Activated CD8-positive, alpha-beta memory T cell treated with anti-CD3 and anti-CD28 coated beads, Interleukin-2, amount 50 U/mL, for 1 hour (primary cell): ENCODE data around the gene CYP4B1.

Experiments used
- DNase-seq: peaks from one replicate; pipeline ENCODE4 v3.0.0-alpha.2; 2020; ENCODE audit errors: extremely low read depth

CYP4B1 gene

DNA sequence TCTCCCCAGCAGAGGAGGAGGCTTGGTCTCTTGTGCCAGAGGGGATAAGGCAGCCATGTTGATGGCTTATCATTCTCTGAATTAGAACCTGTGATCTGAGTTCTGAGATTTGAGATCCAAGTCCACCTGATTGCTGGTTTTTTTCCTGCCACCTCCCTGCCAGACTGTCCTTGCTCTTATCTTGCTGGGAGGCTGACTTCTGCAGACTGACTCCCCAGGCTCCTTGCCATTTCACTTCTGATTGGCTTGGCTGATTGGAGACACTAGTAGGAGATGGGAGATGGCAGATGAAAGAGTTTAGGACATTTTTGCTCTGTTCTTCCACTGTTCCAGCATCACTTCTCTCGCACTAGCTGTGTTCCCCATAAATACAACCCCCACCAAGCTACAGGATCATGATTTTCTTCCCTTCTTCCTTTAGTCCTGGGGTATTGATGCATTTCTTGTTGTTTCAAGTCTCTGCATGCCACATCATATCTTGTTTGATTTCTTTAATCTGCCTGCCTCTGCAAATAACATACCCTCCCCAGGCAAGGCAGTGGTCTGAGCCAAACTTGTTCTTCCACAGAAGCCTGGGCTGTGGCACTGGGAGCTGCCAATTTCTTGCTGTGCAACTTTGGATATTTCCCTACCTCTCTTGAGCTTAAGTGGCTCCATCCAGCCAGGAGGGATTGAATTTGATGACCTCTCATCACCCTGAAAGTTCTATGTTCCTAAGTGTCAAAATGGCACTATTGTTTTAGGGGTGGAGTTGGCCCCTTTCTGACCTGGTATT lies 963 bp upstream of the CYP4B1 start:
- DNase-seq = no peak

DNA sequence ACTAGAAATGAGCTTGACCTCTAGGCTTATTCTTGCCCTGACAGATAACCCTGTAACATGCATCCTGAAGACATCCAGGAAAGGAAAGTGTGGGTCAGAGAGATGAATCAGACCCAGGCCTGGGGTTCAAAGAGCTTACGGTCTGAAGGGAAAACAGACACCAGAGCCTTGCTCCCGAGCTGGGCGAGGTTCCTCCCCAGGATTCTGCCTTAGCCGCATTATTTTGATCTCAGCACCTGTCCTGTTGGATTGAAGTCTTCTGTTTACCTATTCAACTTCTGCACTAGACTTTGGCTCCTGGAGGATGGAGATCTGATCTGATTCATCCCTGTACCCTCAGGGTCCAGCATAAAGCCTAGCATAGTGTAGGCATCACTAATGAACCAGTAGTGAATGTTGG lies 1.9 kb downstream of the CYP4B1 start:
- DNase-seq = no peak

DNA sequence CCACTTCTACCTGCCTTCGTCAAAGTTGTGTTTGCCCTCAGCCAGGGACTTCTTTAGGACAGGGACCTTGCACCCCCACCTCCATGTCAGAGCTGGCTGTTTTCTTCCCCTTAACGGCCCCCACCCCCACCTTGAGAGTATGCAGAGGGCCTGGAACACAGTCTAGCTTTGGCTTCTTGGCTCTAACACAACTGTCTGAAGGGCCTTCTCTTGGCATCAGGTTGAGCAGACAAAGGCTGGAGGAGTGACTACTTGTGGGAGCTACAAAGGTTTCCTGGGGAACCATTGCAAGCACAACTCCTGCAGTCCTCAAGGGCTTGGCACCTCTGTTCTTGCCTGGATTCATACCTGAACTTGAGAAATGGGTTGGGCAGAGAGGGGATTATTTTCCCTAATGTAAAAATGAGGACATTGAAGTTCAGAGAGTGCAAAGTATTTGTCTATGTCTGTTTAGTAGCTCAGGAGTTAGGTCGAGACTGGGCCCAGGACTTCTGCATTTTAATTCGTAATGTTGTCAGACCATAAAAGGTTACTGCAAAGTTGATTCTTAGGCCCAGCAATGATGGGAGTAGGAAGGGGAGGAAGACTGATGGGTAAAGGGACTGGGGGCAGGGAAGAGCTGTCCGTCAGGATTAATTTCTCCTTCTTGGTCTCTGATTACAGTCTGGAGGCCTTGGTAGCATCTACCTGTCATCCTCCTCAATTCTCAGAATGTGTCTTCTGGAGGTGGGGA lies 2.6 kb downstream of the CYP4B1 start:
- no peak for DNase-seq

GRCh38 chr1:46802081-46802480 lies 3.2 kb downstream of the CYP4B1 start:
- DNase-seq = no peak

DNA sequence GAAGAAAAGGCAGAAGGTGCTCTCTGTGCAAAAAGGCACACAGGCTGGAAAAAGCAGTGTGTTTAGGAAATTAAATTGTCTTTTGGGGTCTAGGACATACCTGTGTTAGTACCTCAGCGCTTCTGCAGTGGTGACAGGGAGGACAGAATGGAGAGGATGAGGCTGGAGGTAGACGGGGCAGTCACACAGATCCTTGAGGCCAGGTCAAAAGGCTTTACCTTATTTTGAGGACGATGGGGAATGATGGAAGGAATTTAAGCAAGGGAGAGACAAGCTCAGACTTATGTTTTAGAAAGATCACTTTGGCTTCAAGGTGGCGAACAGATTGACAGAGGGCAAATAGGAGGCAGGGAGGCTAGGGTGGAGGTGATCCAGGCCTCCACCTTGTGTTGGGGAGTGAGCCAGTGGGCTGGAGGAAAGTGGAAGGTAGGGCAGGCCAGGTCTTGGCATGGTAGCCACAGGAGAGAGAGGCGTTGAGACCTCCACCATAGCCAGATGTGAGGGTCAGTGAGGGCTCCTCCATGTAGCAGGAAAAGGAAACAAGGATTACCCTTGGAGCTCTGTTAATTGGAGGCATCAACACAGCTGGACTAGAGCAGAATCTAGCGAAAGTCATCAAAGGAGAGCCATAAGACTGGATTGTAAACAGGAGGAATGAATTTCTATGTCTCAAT lies 4.2 kb downstream of the CYP4B1 start:
- DNase-seq = no peak

DNA sequence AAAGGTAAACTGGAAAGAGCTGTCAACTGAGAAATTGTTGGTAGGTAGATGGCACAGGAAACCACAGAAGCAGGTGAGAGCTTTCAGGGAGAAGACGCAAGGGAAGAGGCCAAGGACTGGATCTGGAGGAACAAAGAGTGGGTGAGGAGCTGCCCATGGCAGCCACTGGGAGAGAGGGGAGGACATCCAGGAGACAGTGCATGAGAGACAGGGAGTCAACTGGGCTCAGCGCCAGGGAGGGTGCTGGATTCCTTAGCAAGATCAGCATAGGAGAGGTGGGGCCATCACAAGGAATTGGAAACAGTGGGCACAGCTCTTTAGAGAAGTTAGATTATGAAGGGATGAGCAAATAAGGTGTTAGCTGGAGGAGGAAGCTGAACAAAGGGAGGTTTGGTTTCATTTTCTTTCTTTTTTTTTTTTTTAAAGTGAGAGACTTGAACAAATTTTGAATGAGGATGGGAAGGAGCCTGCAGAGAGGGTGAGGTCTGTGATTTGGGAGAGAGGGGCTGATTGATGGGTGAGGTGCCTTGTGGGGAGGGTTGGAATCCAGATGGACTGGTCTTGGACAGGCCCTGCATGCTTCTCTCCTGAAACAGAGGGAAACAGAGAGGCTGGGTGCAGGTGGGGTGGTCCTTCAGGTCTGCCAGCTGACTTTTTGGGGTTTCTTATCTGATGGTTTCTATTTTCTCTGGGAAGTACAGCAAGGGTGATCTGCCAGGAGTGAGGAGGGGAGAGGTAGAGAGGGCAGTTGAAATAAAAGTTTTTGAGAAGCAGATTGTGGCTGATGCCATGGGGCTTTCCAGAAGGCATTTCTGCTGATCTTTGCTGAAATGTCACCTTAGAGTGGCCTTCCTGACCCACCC lies 5.4 kb downstream of the CYP4B1 start:
- DNase-seq = no peak

- DNase-seq = no peak
Measured at GRCh38 chr1:46804926-46805325, 6.1 kb downstream of the CYP4B1 start.

- DNase-seq = no peak
Measured at GRCh38 chr1:46805755-46806154, 6.9 kb downstream of the CYP4B1 start.

- DNase-seq = no peak
Measured at GRCh38 chr1:46806196-46807020, 7.6 kb downstream of the CYP4B1 start.

DNA sequence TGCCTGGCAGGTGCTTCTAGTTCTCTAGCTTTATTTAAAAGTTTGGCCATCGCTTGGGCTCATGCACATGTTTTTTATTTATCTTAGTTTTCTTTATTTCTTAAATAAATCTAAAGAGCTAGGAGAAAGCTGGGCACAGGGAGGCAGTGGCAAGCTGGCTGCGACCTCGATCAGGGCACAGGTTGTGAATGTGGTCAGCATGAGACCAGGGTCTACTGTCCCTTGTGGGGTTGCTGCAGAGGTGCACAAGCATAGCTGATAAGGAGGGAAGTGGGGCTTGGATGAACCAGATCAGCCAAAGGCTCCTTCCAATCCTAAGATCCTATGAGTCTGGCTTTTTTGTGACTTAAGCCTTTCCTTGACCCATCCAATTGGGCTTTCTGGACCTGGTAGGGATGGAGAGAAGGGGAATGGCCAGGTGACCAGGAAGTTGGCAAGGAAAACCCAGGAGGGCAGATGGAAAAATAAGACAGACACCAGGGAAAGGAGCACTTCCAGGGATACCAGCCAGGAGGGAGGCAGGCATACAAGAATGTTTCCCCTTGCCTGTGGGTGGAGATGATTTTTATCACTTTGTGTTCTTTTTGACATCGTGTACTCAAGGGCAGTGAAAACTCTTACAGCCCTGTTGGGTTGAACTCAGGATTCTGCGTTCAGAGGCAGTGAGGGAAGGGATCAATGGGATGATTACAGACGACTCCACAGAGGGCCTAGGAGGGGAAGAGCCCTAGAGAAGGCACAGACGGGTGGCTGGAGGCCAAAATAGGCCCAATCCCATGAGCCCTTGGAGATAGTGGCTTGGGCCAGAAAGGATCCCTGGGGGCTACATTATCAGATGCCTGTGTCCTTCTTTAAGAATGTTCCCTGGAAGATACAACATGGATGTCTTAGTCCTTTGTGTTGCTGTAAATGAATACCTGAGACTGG lies 8.5 kb downstream of the CYP4B1 start:
- DNase-seq = no peak

DNA sequence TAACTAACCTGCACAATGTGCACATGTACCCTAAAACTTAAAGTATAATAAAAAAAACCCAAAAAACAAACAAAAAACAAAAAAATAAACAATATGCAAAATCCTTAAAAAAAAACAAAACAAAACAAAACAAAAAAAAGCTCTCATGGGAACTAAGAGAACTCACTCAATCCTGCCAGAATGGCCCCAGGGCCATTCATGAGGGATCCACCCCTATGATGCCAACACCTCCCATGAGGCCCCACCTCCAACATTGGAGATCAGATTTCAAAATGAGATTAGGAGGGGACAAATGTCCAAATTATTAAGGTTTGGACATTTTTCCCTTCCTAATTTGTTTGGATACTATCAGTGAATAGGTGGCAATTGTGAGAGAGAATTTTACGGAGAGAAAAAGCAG lies 10.2 kb downstream of the CYP4B1 start:
- no peak for DNase-seq

DNA sequence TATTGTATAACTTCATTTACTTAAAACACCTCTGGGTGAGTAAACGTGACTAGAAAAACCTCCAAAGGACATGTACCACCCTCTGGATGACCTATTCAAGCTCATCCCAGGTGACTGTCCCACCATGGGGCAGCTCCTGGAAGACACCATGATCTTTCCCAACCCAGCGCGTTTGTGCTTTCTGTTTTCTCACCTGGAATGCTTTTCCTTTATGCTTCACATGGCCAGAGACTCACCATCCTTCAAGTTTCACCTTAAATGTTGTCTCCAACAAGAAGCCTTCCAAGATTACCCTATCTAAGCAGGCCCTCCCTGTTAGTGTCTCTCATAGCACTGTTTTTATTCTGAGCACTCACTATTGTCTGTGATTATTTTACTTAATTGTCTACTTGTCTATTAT lies 11.1 kb downstream of the CYP4B1 start:
- no peak for DNase-seq

DNA sequence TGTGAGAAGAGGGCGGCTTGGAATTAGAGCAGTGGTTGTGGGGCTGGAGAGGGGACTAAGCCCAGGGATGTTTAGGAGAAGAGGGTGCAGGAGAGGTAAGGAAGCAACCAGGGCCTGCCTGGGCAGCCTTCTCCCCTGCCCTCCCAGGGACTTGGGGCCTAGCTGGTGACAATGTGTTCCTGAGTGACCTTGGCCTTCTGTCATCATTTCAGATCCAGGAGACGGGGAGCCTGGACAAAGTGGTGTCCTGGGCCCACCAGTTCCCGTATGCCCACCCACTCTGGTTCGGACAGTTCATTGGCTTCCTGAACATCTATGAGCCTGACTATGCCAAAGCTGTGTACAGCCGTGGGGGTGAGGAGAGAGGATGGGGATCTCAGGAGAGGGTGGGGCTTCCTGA lies 11.8 kb downstream of the CYP4B1 start:
- no peak for DNase-seq

DNA sequence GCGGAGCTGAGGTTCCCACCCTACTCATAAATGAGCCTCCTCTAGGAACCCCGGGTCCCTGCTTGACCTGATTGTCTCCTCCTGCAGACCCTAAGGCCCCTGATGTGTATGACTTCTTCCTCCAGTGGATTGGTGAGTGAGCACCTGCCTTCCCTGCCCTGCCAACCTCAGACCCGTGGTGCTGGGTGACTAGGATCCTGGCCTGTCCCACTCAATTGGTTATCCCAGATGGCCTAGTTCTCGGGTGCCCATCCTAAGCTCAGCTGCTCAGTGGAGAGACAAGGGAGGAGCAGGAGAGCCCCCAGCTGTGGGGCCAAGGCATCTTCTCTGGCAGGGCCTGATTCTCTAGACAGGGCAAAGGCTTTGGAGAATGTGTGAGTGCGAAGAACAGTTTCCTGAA lies 12.2 kb downstream of the CYP4B1 start:
- DNase-seq = no peak

- no peak for DNase-seq
Measured at GRCh38 chr1:46812065-46812963, 13.5 kb downstream of the CYP4B1 start.

DNA sequence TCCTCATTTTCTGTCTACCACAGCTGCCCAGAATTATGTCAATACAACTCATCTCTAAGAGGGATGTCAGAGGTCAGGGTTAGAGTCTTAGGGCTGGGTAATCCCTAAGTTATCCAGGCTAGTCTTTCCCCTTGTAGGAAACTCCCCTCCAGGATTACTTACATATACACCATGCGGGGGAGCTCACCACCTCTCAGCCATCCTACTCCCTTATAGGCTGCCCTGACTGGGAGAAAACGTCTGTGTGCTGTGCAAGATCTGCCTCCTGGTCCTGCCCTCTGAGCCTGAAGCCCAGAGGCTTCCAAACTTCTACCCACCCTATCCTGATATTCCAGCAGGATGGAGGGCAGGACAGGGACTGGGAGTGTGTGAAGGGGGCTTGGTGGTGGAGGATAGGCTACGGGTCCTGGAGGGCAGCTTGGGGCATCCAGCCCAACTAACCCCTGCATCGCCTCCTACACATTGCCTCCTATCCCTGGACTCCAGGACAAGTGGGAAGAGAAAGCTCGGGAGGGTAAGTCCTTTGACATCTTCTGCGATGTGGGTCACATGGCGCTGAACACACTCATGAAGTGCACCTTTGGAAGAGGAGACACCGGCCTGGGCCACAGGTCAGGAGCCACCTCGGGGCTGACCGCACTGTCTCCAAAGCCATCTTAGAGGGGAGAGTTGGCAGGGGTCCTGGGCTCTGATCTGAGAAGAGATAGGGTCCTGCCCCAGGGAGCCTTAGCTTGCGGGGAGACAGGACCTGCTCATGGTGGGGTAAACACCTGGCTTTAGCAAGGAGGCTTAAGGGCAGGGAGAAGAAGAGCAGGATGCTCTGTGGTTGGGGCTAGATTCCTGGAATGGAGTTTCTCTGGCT lies 14.4 kb downstream of the CYP4B1 start:
- no peak for DNase-seq

DNA sequence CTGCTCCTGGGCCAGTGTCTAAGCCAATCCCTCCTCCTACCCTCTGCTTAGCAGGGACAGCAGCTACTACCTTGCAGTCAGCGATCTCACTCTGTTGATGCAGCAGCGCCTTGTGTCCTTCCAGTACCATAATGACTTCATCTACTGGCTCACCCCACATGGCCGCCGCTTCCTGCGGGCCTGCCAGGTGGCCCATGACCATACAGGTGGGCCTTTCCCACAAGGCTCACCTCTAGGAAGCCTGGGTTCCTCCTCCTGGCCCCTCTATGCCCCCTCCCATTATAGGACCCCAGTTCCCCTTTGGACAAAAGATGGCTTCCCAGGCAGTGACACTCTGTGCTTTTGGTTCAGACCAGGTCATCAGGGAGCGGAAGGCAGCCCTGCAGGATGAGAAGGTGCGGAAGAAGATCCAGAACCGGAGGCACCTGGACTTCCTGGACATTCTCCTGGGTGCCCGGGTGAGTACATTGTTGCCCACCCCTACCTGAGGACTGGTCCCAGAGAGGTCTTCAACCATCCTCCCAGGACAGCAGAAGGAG lies 15.1 kb downstream of the CYP4B1 start:
- no peak for DNase-seq

DNA sequence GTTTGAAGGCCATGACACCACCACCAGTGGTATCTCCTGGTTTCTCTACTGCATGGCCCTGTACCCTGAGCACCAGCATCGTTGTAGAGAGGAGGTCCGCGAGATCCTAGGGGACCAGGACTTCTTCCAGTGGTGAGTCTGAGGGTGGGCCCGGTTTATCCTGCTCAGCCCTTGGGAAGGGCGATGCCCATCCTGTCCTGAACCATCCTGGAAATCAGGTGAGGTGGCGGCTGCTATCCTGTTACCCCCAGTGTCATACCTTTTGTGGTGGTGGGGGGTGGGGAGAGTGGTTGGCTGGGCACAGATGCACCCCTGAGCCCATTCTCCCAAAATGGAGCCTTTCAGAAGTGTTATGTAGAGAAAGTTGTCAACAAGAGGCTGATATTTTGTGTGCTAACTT lies 16.3 kb downstream of the CYP4B1 start:
- DNase-seq = no peak
